ENCODE data around the gene ERC2.

ERC2 gene

GRCh38 chr3:56339671-56340070 is 128.6 kb downstream of the ERC2 start:
- TF ChIP-seq, protein P1, sequence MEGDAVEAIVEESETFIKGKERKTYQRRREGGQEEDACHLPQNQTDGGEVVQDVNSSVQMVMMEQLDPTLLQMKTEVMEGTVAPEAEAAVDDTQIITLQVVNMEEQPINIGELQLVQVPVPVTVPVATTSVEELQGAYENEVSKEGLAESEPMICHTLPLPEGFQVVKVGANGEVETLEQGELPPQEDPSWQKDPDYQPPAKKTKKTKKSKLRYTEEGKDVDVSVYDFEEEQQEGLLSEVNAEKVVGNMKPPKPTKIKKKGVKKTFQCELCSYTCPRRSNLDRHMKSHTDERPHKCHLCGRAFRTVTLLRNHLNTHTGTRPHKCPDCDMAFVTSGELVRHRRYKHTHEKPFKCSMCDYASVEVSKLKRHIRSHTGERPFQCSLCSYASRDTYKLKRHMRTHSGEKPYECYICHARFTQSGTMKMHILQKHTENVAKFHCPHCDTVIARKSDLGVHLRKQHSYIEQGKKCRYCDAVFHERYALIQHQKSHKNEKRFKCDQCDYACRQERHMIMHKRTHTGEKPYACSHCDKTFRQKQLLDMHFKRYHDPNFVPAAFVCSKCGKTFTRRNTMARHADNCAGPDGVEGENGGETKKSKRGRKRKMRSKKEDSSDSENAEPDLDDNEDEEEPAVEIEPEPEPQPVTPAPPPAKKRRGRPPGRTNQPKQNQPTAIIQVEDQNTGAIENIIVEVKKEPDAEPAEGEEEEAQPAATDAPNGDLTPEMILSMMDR (IDR thresholded peaks at IDR 0.05; ENCODE audit: low read depth, low read length), result no peak

GRCh38 chr3:56339244-56339643 is 129.0 kb downstream of the ERC2 start:
- no peak overlapping the region for H3K4me3 ChIP-seq (ENCODE audit: low read depth, low read length)
- TF ChIP-seq, protein P1 (IDR thresholded peaks at IDR 0.05; ENCODE audit: low read depth, low read length), result no peak

More at GRCh38 chr3:56339671-56340070, 128.6 kb downstream of the ERC2 start:
- no peak overlapping the region for H3K4me3 ChIP-seq (ENCODE audit: low read depth, low read length)

DNA sequence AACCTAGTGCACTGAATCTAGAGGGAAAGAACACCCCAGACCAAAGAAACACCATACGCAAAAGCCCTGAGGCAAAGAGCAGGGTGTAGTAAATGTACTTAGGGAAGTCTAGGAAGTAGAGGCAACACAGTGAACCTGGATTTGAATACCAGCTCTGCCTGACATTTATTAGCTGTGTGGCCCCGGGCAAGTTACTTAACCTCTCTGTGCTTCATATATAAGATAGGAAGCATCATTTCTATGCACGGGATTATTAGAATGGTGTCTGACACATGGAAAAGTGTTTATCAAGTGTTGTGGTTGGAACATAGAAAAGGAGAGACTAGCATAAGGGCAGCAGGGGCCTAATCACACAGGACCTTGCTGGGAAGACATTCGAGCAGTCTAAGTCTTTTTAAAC is 132.2 kb downstream of the ERC2 start:
- TF ChIP-seq, protein P1 (IDR thresholded peaks at IDR 0.05; ENCODE audit: low read depth, low read length), result no peak
- H3K4me3 ChIP-seq (ENCODE audit: low read depth, low read length), result no peak overlapping the region

DNA sequence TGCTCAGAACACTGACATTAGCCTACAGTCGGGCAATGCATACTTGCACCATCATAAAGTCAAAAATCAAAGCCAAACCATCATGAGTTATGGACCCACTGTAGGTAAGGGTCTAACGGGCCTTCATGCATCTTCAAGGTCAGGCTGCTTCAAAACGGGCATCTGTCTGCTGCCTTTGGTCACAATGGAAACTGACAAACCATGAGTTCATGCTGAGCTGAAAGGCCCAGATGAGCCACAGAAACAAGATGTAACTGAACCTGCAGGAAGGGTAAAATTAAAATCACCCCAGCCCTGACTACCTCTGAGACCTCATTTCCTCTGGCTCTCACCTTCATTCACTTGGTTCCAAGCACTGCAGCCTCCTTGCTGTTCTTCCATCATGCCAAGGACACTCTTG is 143.8 kb downstream of the ERC2 start:
- H3K4me3 ChIP-seq (ENCODE audit: low read depth, low read length), result no peak overlapping the region
- TF ChIP-seq, protein P1 (IDR thresholded peaks at IDR 0.05; ENCODE audit: low read depth, low read length), result no peak

DNA sequence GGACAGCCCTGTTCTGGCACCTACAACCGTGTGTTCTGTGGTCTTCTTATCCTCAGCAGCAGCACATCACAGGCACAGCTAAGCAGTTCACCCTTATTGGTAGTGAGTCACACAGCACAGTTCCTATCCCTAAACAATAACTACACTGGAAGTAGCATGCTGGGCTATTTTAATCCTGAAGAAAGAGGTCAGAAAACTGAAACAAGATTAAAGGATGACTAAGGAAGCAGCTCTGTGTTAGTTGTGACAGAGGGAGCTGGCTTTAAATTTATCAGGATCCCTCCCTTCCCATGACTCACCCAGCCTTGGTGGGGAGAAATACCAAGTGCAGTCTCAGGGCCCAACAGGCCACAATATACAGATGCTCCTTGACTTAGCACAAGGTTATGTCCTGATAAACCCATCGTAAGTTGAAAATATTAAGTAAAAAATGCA is 144.3 kb downstream of the ERC2 start:
- TF ChIP-seq, protein P1 (IDR thresholded peaks at IDR 0.05; ENCODE audit: low read depth, low read length), result no peak

GRCh38 chr3:56322862-56323261 is 145.4 kb downstream of the ERC2 start:
- no peak overlapping the region for H3K4me3 ChIP-seq (ENCODE audit: low read depth, low read length)
- TF ChIP-seq, protein P1 (IDR thresholded peaks at IDR 0.05; ENCODE audit: low read depth, low read length), result no peak

More for the DNA sequence above, 144.3 kb downstream of the ERC2 start:
- no peak overlapping the region for H3K4me3 ChIP-seq (ENCODE audit: low read depth, low read length)

GRCh38 chr3:56321892-56322291 is 146.4 kb downstream of the ERC2 start:
- no peak overlapping the region for H3K4me3 ChIP-seq (ENCODE audit: low read depth, low read length)
- TF ChIP-seq, protein P1 (IDR thresholded peaks at IDR 0.05; ENCODE audit: low read depth, low read length), result no peak

Data from WI38 (cell line).